Measurements from ENCODE around the gene CADPS2.

Gene CADPS2

DNA sequence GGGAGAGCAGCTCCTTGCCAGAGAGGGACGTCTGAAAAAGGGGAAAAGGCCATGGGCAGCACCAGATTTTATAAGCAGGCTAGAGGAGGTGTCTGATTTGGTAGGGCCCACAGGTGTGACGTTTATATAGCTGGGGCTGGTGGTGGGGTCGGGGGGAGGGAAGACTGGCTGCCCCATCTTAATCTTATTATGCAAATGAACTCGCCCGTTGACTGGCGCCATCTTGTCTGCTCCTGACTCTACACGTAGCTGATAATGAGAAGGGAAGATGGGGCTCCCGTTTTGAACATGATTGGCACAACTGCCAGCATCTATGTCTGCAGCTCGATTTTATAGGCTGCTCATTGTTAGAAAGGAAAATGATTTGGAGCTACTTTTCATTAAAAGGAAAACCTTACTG, 28.6 kb upstream of the CADPS2 start:
- H3F3A ChIP-seq (ENCODE audit: insufficient read depth, low read length), result no peaks in the 10 kb centered on the region
- H3K9me3 ChIP-seq (ENCODE audit: low read length), result no peaks in the 10 kb centered on the region
- H3K4me3 ChIP-seq (ENCODE audit: low read depth, low read length, poor library complexity, severe bottlenecking), result no peak overlapping the region
- H3K9me2 ChIP-seq (ENCODE audit: low read depth, low read length), result no peaks in the 10 kb centered on the region
- no peak overlapping the region for H2AFZ ChIP-seq (ENCODE audit: low read length)
- no peak overlapping the region for H3K27ac ChIP-seq (ENCODE audit: low read depth, low read length, poor library complexity, severe bottlenecking)
- no peak for TF ChIP-seq EZH2 (IDR thresholded peaks at IDR 0.05; ENCODE audit: borderline replicate concordance, low read length)
- TF ChIP-seq, protein P1, sequence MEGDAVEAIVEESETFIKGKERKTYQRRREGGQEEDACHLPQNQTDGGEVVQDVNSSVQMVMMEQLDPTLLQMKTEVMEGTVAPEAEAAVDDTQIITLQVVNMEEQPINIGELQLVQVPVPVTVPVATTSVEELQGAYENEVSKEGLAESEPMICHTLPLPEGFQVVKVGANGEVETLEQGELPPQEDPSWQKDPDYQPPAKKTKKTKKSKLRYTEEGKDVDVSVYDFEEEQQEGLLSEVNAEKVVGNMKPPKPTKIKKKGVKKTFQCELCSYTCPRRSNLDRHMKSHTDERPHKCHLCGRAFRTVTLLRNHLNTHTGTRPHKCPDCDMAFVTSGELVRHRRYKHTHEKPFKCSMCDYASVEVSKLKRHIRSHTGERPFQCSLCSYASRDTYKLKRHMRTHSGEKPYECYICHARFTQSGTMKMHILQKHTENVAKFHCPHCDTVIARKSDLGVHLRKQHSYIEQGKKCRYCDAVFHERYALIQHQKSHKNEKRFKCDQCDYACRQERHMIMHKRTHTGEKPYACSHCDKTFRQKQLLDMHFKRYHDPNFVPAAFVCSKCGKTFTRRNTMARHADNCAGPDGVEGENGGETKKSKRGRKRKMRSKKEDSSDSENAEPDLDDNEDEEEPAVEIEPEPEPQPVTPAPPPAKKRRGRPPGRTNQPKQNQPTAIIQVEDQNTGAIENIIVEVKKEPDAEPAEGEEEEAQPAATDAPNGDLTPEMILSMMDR (IDR thresholded peaks at IDR 0.05; ENCODE audit: low read length), result no peak
- no peaks in the 10 kb centered on the region for H3K27me3 ChIP-seq (ENCODE audit: insufficient read depth, low read length)
- no peak overlapping the region for H3K9ac ChIP-seq (ENCODE audit: low read length)
- H3K4me1 ChIP-seq (ENCODE audit: insufficient read depth, low read length, severe bottlenecking), result no peaks in the 10 kb centered on the region
- H3K79me2 ChIP-seq (ENCODE audit: insufficient read depth, low read length), result no peaks in the 10 kb centered on the region
- no peak overlapping the region for H3K4me2 ChIP-seq (ENCODE audit: low read length)
- no peaks in the 10 kb centered on the region for H4K20me1 ChIP-seq (ENCODE audit: insufficient read depth, low read length)
- H3K36me3 ChIP-seq (ENCODE audit: insufficient read depth, low read length), result no peaks in the 10 kb centered on the region

GRCh38 chr7:122913608-122914007, 27.3 kb upstream of the CADPS2 start:
- H3K79me2 ChIP-seq (ENCODE audit: insufficient read depth, low read length), result no peaks in the 10 kb centered on the region
- TF ChIP-seq, protein P1 (IDR thresholded peaks at IDR 0.05; ENCODE audit: low read length), result no peak
- TF ChIP-seq EZH2 (IDR thresholded peaks at IDR 0.05; ENCODE audit: borderline replicate concordance, low read length), result no peak
- H3K9ac ChIP-seq (ENCODE audit: low read length), result no peak overlapping the region
- no peaks in the 10 kb centered on the region for H3K9me3 ChIP-seq (ENCODE audit: low read length)
- H3K4me2 ChIP-seq (ENCODE audit: low read length), result no peak overlapping the region
- H3K27ac ChIP-seq (ENCODE audit: low read depth, low read length, poor library complexity, severe bottlenecking), result no peak overlapping the region
- no peak overlapping the region for H3K4me3 ChIP-seq (ENCODE audit: low read depth, low read length, poor library complexity, severe bottlenecking)
- no peaks in the 10 kb centered on the region for H3K4me1 ChIP-seq (ENCODE audit: insufficient read depth, low read length, severe bottlenecking)
- no peaks in the 10 kb centered on the region for H4K20me1 ChIP-seq (ENCODE audit: insufficient read depth, low read length)
- no peaks in the 10 kb centered on the region for H3K36me3 ChIP-seq (ENCODE audit: insufficient read depth, low read length)
- no peaks in the 10 kb centered on the region for H3F3A ChIP-seq (ENCODE audit: insufficient read depth, low read length)
- H2AFZ ChIP-seq (ENCODE audit: low read length), result no peak overlapping the region
- H3K27me3 ChIP-seq (ENCODE audit: insufficient read depth, low read length), result no peaks in the 10 kb centered on the region
- peaks cover 3% of the 10 kb centered on the region; the same call in 1 of the 2 replicates for H3K9me2 ChIP-seq (ENCODE audit: low read depth, low read length)

DNA sequence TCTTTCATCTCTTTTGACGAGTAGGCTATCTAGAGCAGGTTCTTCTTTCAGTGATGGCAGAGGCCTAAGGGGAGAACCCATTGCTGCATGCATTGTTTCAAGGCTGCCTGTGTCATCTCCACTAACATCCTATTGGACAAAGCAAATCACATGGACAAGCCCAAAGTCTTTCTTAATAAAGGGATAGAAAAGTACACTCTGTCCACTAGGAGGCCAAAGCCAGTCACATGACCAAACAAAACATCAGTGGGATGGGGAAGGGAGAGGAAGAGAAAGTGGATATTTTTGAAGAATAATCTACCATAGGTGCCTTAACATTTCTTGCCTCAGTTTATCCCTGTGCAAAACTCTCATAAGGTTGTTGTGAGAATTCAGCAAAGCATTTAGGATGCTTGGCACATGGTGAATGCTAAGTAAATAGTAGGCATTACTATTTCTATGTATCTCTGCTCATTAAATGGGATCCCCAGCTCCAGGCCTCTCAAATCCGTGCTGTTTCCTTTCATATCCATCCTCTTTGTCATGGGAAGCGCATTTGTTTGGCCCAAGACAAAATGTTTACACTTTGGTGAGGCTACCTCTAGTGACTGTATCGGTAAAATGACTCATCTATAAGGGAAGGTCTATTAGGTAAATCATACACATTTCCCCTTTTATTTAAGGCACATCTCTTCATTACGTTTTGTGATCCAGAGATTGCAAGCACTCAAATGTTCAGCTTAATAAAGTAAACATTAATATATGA, 16.7 kb upstream of the CADPS2 start:
- H3K27me3 ChIP-seq (ENCODE audit: insufficient read depth, low read length), result no peaks in the 10 kb centered on the region
- H3K4me1 ChIP-seq (ENCODE audit: insufficient read depth, low read length, severe bottlenecking), result no peaks in the 10 kb centered on the region
- no peak overlapping the region for H3K27ac ChIP-seq (ENCODE audit: low read depth, low read length, poor library complexity, severe bottlenecking)
- H3K9me3 ChIP-seq (ENCODE audit: low read length), result no peaks in the 10 kb centered on the region
- TF ChIP-seq, protein P1 (IDR thresholded peaks at IDR 0.05; ENCODE audit: low read length), result peak; percentile 20; the same call in 1 of the 2 replicates
- no peak for TF ChIP-seq EZH2 (IDR thresholded peaks at IDR 0.05; ENCODE audit: borderline replicate concordance, low read length)
- no peaks in the 10 kb centered on the region for H3F3A ChIP-seq (ENCODE audit: insufficient read depth, low read length)
- H2AFZ ChIP-seq (ENCODE audit: low read length), result no peak overlapping the region
- no peak overlapping the region for H3K4me3 ChIP-seq (ENCODE audit: low read depth, low read length, poor library complexity, severe bottlenecking)
- H3K4me2 ChIP-seq (ENCODE audit: low read length), result no peak overlapping the region
- H3K79me2 ChIP-seq (ENCODE audit: insufficient read depth, low read length), result no peaks in the 10 kb centered on the region
- no peaks in the 10 kb centered on the region for H4K20me1 ChIP-seq (ENCODE audit: insufficient read depth, low read length)
- no peaks in the 10 kb centered on the region for H3K9me2 ChIP-seq (ENCODE audit: low read depth, low read length)
- no peaks in the 10 kb centered on the region for H3K36me3 ChIP-seq (ENCODE audit: insufficient read depth, low read length)
- no peak overlapping the region for H3K9ac ChIP-seq (ENCODE audit: low read length)
